ENCODE data around the gene GFI1.

GFI1 gene

DNA sequence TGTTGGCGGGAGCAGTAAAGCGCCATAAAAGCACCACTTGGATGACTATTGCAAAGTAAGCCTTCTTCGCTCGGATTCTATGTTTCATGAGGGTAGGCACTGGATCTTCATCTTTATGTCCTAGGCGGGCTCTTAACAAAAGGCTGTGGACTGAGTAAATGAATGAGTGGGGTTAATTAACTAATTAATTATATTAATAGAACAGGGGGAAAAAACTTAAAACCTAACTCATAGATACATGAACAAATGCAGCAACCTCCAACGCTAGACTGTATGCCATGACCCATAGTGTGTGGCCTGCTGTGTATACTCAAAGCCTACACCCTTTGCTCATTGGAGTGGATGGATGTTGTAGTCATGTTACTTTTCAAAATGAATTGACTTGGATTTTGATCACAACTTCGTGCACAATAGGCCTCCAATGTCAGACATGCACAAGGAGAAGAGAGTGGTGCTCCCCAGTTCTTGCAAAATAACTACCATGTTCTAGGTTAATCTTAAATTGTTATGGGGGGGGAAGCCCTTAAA, 417 bp upstream of the GFI1 start:
- DNase-seq (ENCODE audit: low read depth): no peak

DNA sequence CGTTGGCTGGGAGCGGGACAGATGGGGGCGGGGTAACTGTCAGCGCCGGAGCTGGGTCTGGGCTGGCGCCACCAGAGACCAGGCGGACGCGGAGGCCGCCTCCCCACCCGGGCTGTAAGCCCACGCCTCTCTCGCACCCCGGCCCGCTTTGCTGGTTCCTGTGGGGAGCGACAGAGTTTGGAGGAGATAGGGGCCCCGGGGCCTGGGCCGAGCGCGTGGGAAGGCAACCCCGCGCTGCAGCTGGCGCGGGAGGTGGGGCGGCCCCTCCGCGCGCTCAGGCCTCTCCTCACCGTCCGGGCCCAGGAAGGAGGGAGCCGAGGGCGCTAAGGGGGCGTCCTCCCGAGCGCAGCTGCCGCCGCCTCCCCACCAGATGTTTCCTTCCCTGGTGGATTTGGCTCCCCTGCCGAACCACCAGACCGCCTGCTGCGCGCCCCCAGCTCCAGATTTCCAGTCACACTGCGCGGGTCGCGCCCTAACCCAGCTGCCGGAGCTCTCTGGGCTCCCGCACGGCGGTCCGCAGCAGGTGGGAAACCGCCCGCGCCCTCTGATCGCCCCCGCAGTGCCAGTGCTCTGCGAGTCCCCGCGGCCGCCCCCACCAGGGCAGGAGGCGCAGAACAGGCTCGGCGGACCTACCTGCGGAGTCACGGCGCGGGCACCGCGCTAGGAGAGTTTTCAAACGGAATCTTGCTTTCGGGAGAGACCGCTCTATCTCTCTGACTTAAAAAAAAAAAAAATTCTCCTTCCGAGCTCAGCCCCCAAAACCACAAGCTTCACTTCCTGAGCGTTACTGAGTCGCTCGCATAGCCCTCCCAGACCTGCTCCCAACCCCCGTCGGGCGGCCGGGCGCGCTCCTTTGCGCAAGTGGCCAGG, 1.1 kb downstream of the GFI1 start:
- DNase-seq (ENCODE audit: low read depth): no peak

DNA sequence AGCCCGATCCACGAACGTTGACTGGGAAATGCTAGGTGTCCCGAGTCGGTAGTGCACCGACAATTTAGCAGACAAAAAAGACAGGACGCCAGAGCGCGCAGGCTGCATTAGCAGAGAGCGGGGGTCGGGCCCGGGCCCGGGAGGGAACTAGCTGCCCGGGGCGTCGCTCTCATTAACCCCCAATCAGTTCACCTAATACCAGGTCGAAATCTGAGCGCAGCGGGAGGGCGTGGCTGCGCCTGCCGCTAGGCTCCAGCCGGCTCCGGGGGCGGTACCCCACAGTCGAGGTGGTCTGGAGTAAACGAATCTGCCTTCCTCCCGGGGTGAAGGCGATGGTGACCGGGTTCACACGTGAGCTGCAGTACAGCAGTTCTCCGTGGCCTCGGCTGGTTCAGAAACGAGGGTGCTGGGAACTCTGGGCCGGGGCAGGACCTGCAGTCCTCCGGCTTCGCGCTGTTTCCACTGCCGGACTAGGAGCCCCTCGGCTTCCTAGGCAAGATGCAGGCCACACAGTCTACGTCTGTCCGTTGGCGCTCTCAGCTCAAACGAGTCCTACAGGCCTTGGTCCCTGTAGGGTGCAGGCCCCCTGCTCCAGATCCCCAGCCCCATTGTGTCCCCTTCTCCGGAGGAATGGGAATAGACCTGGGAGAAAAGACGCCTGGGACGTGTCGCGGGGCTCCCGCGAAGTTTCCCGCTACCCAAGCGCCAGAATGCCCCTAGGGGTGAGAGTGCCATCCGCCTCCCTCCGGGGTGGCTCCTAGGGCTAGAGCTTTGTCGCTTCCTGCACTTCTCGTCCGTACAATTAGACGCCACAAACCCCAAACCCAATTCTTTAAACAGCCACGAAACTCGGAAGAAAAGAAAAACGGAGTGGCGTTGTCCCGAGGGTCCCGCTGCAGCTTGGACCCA, 2.0 kb downstream of the GFI1 start:
- DNase-seq (ENCODE audit: low read depth): no peak

DNA sequence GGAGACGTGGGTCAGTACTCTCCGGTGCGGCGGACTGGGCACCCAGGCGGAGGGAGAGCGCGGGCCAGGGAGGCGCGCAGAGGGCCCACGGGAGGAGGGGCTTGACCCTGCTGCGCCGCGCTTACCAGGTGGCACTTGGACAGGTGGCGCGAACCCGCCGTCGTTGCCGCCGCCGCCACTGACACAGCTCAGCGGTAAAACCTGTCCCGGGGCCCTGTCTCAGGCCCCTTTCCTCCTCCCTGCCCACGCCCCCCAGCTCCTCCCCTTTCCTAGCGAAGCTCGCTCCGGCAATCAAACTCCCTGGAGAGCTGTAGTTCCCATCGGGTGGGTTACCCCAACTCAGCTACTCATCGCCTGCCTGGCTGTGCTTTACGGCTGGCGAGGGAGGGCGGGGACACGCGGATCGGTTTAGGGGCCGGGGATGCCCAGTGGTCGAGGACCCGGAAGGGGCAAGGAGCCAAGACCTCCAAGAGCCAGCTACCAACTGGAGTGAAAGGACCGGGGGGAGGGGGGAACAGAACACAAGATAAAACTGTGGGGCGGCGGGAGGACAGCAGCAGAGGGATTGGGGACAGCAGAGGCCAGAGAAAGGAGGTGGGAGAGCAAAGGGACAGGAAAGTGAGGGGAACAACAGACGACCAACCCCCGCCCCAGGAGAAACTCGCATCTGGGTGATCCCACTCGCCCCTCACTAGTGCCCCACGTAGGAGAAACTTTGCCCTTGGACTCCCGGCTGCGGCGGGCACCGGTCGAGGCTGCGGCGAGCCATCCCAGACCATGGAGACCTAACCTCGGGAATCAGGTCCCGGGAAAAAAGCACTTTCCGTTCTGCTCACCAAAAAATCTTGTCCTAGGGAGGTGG, 2.9 kb downstream of the GFI1 start:
- DNase-seq (ENCODE audit: low read depth): no peak

DNA sequence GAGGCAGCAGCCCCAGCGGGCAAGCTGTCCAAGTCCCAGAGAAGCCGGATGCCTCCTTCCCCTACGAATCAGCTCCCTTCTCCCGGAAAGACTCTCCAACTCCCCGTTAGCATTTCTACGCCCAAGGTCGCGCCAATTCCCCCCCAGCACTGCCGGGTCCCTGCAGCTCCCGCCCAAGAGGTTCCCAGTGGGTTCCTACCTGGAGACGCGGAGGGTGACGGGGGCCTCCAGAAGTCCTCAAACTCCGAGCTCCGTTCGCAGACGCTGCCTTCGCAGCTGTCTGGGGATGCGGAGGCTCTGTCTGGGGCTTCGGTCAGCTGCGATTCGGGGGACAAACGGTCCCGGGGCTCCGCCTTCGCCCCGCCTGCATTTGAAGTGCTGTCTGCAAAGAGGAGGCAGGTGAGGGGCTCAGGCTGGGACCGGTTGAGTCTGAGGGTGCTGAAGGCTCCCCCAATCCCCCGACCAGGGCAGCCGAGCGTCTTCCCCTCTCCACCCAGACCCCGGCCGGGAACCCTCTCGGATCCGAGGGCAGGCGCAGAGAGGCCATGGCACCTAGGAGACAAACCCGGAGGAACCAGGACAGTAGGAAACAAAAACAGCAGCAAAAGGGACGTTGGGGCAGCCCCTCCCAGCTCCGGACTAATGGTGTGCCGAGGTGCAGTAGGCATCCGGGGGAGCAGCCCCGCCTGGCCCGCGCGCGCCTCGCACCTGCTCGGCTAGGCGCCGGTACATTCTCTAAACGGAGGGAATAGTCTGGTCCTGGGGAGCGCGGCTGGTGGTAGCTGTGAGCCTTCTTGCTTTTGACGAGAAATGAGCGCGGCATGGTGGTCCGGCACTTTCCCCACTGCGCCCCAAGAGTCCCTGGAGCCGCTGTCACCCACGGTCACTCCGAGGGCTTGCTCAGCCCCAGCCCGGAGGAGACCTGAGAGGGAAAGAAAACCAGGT, 3.8 kb downstream of the GFI1 start:
- no peak for DNase-seq (ENCODE audit: low read depth)

DNA sequence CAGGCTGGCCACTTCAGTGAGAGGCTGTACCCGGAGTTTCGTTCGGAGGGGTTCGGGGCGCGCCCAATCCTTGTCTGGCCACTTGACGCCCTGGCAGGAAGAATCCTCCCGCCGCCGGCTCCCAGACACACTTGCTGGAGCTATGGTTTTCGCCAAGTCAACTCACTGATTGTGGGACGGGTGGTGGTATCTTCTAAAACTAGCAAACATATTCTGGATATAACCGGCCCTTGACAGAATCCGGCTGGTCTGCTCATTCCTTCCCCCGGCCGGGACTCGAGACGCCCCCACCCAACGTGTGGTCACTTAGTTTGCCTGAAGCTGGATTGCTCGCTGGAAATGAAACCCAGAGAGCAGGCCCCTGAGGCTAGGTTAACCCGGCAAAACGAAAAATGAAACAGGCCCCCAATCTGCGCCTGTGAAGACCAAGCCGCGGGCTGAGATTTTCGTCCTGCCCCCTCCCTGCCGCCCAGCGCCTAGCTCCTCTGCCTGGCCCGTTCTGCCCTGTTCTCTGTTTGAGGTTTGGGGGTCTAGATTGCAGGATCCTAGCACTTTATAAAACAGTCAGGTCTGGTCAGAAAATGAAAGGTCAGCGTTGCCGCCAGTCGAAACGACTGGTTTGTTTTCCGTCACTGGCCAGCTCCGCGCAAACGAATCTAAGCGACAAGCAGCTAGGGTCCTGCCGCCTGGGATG, 4.6 kb downstream of the GFI1 start:
- DNase-seq (ENCODE audit: low read depth): no peak

DNA sequence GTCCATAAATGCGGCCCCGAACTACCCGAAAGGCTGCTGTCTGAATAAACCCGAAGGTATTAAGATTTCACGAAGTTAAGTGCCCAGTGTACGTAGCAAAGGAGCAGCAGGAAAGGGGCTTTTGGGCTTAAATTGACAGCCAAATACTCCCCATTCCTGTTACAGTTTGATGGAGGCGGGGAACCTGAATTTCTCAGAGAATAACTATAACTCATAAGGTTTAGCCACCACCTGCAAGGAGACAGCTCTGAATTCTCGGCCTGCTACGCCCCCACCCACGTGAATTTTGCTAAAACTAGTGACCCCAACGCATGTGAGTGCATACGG, 5.2 kb downstream of the GFI1 start:
- no peak for DNase-seq (ENCODE audit: low read depth)

DNA sequence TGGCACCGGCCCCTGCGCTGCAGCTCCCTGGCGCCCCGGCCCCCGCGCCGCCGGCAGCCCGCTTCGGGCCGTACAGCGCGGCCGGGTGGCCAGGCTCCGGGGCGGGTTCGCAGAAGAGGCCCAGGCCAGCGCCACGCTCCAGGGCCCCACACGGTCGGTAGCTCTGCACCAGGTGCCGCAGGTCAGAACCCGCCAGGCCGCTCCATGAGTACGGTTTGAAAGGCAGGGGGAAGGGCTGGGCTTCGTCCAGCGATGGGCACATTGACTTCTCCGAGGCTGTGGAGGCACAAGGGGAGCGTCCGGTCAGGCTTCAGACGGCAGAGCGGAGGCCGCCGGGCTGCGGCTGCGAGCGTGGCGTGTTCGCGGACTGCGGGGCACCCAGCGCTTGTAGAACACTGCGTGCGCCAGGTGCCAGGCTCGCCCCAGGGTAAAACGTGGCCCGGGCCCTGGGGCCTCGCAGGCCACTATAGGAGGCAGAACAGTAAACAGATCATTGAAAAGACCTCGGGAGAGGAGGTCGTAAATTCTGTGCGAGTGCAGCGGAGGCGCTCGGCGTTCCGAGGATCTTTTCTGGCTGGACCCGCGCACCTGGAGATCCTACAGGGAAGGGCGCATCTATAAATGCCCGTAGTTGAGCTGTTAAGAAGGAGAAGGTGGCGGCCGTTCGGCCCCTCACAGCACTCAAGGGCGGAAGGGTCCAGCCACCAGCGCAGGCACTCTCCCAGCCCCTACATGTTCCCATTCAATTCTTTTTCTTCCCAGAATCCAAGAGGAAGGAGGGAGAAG, 5.7 kb downstream of the GFI1 start:
- DNase-seq (ENCODE audit: low read depth): no peak

DNA sequence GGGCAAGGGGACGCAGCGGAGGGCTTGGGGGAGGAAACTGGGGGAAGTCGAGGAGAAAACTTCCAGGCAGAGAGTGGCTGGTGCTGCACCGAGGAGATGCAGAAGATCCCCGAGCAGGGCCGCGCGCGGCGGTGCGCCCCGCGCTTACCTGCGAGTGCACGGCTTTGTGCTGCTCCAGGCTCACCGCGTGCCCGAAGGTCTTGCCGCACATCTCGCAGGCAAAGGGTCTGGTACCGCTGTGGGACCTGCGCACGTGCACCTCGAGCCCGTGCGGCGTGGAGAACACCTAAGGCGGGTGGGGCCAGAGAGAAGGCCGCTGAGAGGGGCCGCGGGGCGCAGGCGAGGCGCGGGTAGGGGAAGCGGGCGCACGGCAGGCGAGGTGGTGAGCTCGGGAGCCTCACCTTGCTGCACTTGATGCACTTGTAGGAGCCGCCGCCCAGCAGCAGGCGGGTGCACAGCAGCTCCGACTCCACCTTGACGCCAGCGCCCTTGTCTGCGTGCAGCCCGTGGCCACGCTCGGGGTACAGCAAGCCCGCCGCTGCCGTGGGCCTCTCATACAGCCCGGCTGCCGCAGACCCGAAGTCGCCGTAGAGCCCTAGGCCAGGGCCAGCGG, 6.4 kb downstream of the GFI1 start:
- no peak for DNase-seq (ENCODE audit: low read depth)

DNA sequence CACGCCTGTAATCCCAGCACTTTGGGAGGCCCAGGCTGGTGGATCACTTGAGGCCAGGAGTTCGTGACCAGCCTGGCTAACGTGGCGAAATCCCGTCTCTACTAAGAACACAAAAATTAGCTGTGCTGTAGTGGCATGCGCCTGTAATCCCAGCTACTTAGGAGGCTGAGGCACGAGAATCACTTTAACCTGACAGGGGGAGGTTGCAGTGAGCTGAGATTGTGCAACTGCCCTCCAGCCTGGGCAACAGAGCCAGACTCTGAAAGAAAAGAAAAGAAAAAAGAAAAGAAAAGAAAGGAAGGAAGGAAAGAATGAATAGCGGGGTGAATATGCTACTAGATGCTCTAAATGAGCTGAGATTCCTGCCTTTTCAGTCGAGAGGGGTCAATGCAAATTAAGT, 7.1 kb downstream of the GFI1 start:
- DNase-seq (ENCODE audit: low read depth): no peak

DNA sequence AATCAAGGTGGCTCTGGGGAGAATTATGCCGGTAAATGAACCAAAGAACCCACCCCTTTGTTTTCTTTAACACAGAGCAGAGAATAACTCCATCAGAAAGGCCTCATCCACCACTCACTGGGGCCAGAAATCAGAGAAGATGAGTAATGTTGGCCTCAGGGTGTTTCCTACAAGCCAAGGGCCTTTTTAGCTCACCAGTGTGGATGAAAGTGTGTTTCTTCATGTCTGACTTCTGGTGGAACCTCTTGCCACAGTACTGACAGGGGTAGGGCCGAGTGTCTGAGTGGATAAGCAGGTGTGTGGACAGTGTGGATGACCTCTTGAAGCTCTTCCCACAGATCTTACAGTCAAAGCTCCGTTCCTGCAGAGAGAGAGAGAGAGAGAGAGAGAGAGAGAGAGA, 8.3 kb downstream of the GFI1 start:
- no peak for DNase-seq (ENCODE audit: low read depth)

DNA sequence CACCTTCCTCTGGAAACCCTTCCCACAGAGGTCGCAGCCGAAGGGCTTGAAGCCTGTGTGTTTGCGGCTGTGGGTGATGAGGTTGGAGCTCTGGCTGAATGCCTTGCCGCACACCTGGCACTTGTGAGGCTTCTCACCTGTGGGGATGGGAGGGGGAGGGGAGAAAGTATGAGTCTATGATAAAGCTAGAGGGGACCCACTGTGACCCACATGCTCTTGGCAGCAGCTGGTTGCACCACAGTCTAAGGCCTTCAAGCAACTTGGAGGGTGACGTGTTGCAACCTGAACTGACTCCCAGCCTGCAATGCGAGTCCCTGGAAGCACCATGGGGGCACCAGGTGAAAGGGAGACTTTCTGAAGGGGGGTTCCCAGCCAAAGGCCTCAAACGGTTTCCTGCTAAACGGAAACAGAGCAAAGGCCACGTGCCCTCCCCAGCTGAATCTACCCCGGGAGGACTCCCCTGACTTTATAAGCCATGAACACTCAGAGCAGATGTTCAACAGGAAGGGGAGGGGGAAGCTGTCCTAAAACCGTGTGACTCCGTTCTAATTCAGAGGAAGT, 10.6 kb downstream of the GFI1 start:
- no peak for DNase-seq (ENCODE audit: low read depth)

DNA sequence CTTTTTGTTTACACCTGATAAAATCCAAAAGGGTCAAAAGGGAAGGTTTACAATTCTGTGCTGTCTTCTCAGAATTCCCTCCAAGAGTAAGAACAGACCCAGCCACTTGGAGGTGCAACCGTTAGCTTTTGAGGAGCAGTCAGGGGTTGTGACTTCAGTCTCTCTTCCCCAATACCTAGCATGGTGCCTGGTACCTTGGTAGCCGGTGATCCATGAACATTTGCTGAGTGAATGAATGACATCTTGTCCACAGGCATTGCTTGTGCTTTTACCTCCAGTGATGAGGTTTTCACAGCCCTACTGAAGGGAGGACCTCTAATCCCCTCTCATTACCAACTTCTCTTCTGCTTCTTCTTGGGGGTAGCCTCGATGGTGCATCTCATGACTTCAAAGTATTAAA, 11.7 kb downstream of the GFI1 start:
- DNase-seq (ENCODE audit: low read depth): no peak

DNA sequence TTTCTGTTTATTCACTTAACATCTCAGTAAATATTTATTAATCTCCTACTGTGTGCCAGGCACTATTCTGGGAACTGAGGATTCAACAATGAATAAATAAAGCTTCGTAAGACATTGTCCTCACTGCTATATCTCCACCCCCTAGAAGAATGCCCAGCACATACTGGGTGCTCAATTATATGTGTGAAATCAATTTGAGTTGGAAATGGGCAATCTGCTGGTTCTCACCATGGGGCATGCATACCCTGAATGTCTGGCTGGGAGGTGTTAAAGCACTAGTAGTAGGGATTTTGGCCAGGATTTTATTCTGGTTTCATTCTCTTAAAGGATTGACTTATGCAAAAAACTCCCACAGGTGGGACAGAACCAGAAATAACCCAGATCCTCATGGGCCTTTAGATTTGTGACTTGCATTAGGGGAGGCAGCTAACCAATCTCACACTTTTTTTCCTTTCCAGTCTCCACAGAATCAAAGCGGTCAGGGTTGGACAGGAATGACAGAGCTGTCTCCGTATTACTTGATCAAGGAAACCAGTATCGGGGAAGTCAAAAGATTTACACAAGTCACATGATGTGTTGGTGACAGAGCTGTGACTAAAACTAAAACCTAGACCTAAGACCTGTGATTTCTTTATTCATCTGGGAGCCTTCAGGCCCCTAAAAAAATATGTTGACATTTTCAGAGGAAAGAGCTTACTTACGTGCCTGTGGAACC, 12.8 kb downstream of the GFI1 start:
- no peak for DNase-seq (ENCODE audit: low read depth)

DNA sequence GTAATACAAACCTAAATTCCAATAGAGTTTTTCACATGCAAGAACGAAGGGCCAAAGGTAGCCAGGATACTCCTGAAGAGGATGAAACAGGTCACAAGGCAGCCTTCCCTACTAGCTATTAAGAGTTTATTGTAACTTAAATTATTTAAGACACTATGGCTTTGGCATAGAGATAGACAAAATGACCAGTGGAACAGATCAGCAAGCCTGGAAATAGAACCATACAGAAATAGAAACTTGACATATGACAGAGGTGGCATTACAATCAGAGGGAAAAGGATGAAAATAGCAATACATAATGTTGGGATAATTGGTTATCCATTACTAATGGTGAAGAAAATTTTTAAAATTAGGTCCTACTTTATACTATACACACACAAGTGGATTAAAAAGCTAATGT, 16.5 kb downstream of the GFI1 start:
- DNase-seq (ENCODE audit: low read depth): no peak

DNA sequence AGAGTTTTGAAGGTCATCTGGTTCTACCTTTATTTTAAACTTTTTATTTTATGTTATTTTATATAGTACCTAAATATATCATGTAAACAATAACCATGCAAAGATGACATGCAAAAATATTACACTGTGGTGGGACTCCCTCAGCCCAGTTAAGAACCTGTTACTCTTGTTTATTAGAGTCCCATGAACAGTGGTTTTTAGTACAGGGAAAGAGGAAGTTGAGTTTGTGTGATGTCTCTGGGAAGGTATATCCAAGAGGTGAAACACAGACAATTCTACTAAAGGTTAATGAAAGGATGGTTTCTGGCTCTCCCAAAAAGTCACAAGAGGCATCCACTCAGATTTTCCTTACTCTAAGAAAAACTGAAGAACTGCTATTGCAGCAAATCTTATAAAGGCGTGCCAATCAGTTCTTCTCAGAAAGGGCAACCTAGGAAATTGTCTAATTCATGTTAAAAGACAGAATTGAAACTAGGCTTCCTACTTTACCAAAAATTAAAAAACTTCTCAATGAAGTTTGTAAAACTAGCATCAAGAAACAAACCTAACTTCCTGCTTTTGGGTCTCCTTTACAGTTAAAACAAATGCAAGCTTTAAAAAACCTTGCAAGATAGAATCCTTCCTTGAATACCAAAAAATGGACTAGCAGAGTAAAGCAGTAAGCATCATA, 19.9 kb downstream of the GFI1 start:
- no peak for DNase-seq (ENCODE audit: low read depth)

DNA sequence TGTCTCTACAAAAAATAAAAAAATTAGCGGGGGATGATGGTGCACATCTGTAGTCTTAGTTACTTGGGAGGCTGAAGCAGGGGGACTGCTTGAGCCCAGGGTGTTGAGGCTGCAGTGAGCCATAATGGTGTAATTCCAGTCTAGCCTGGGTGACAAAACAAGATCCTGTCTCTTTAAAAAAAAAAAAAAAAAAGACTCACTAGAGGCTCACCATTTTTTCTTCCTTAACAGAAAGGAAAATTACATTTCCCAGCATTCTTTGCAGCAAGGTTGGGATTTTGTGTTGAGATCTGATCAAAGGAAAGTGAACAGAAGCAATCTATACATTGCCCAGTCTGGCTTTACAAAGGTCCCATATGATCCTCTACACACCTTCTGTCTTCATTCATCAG, 21.5 kb downstream of the GFI1 start:
- no peak for DNase-seq (ENCODE audit: low read depth)

Data from non-pigmented ciliary epithelial cell (primary cell).